A549 (cell line): Measurements from ENCODE around the gene HRH3. TPM values are rescaled to one million over a fixed set of nuclear protein-coding genes. Genes with fewer than 3 reads are reported as not detected.

Source experiments
- ATAC-seq, 2 experiments: fragments of 200-7000 bp in 1 of 2; fragments of >200 bp in 1 of 2; cut with Nextera tagmentation in 1 of 2; cut with Tn5 transposase in 1 of 2; 3 replicates each; pipeline versions ENCODE4 v1.8.0 to v1.9.1; 2018 to 2020; ENCODE audit warnings: mild to moderate bottlenecking in 1 of 2, moderate library complexity in 1 of 2
- CTCF ChIA-PET: fragments of 300-600 bp; sonication (Branson Sonifier 250); formaldehyde crosslinking; extraction: SDS; loops from one replicate; lab custom pipeline; 2021; ENCODE audit warnings: antibody characterized with exemption, inconsistent platforms; lab: Yijun Ruan, JAX
- POLR2A ChIA-PET: fragments of 350-600 bp; formaldehyde crosslinking; extraction: SDS; loops from one replicate; lab custom pipeline; 2021; ENCODE audit warnings: antibody characterized with exemption, inconsistent platforms; lab: Yijun Ruan, JAX
- DNase-seq, 2 experiments: peaks; one replicate each; pipeline versions ENCODE4 v3.0.0 to v3.0.0-alpha.2; 2011 to 2016; ENCODE audit warnings: low read depth in 1 of 2, low spot score in 1 of 2
- FAIRE-seq: peaks from 2 replicates; lab custom pipeline; 2011; peaks lifted over from hg19 to GRCh38; lab: Jason Lieb, UNC
- H3K27ac ChIP-seq, 2 experiments: fragments of >200 bp; sonication (Bioruptor Twin); formaldehyde crosslinking; 3 replicates each; pipeline ENCODE4 v1.5.1; 2016 to 2017
- H3K4me1 ChIP-seq: fragments of >200 bp; sonication (Bioruptor Twin); formaldehyde crosslinking; 3 replicates; pipeline ENCODE4 v1.6.1; 2016
- H3K4me2 ChIP-seq: fragments of >200 bp; sonication (Bioruptor Twin); formaldehyde crosslinking; 3 replicates; pipeline ENCODE4 v1.6.1; 2016
- H3K4me3 ChIP-seq: fragments of >200 bp; sonication (Bioruptor Twin); formaldehyde crosslinking; 3 replicates; pipeline ENCODE4 v1.5.1; 2016
- H3K9me3 ChIP-seq: fragments of >200 bp; sonication (Bioruptor Twin); formaldehyde crosslinking; 3 replicates; pipeline ENCODE4 v1.6.1; 2016
- ATOH8 ChIP-seq: fragments of 250-450 bp; sonication (Bioruptor Pico); IDR thresholded peaks from 2 replicates; pipeline ENCODE4 v1.5.0; 2020; ENCODE audit warnings: low read depth, mild to moderate bottlenecking, moderate library complexity
- BHLHE40 ChIP-seq: IDR thresholded peaks from 2 replicates; pipeline ENCODE4 v1.6.1; 2012; ENCODE audit warnings: low read depth, low read length, inconsistent platforms
- CBX8 ChIP-seq: fragments of 200-600 bp; sonication (generic); IDR thresholded peaks from 2 replicates; pipeline ENCODE4 v1.6.1; 2016
- CEBPB ChIP-seq, 2 experiments: fragments of >200 bp in 1 of 2; sonication (Bioruptor Twin) in 1 of 2; formaldehyde crosslinking in 1 of 2; IDR thresholded peaks; 2 replicates each; pipeline ENCODE4 v1.6.1; 2012 to 2016
- CHD4 ChIP-seq: fragments of 200-600 bp; sonication (generic); IDR thresholded peaks from 2 replicates; pipeline ENCODE4 v1.6.1; 2016; ENCODE audit warnings: antibody characterized with exemption, mild to moderate bottlenecking, borderline replicate concordance
- CTCF ChIP-seq: fragments of >200 bp; sonication (Bioruptor Twin); formaldehyde crosslinking; IDR thresholded peaks from 3 replicates; pipeline ENCODE4 v1.5.1; 2016
- EHF ChIP-seq: fragments of 250-450 bp; sonication (Bioruptor Pico); IDR thresholded peaks from 2 replicates; pipeline ENCODE4 v1.5.0; 2020; ENCODE audit warnings: mild to moderate bottlenecking
- ELK1 ChIP-seq: fragments of 150-350 bp; IDR thresholded peaks from 2 replicates; pipeline ENCODE4 v1.6.1; 2014; ENCODE audit warnings: low read depth, mild to moderate bottlenecking, low read length
- EP300 ChIP-seq, 2 experiments: fragments of >200 bp; sonication (Bioruptor Twin); formaldehyde crosslinking; IDR thresholded peaks; 2 replicates in 1 of 2; 3 replicates in 1 of 2; pipeline ENCODE4 v1.6.1; 2016 to 2017
- GATA3 ChIP-seq: IDR thresholded peaks from 2 replicates; pipeline ENCODE4 v1.6.1; 2012; ENCODE audit warnings: borderline replicate concordance
- HDAC2 ChIP-seq: fragments of 200-600 bp; sonication (generic); IDR thresholded peaks from 2 replicates; pipeline ENCODE4 v1.6.1; 2016
- HOXB13 ChIP-seq: fragments of 250-450 bp; sonication (Bioruptor Pico); IDR thresholded peaks from 2 replicates; pipeline ENCODE4 v1.5.0; 2020; ENCODE audit warnings: low read depth, mild to moderate bottlenecking, moderate library complexity
- JUNB ChIP-seq: fragments of >200 bp; sonication (Bioruptor Twin); formaldehyde crosslinking; IDR thresholded peaks from 2 replicates; pipeline ENCODE4 v1.6.1; 2016
- MYC ChIP-seq: IDR thresholded peaks from 2 replicates; pipeline ENCODE4 v1.6.1; 2012; ENCODE audit warnings: mild to moderate bottlenecking, inconsistent platforms, low read length, improper control_type of control experiment, borderline replicate concordance
- NR3C1 ChIP-seq: fragments of >200 bp; sonication (Bioruptor Twin); formaldehyde crosslinking; IDR thresholded peaks from 3 replicates; pipeline ENCODE4 v1.6.1; 2017
- RCOR1 ChIP-seq: fragments of 150-350 bp; IDR thresholded peaks from 2 replicates; pipeline ENCODE4 v1.6.1; 2014; ENCODE audit warnings: antibody characterized with exemption, low read length, low read depth
- RFX5 ChIP-seq: fragments of 450-650 bp; IDR thresholded peaks from 2 replicates; pipeline ENCODE4 v1.7.1; 2014; ENCODE audit warnings: antibody characterized with exemption, mild to moderate bottlenecking, moderate library complexity
- RNF2 ChIP-seq: fragments of 200-600 bp; sonication (generic); IDR thresholded peaks from 2 replicates; pipeline ENCODE4 v1.6.1; 2016; ENCODE audit warnings: low read depth, mild to moderate bottlenecking, antibody characterized with exemption, moderate library complexity, borderline replicate concordance
- SMC3 ChIP-seq: fragments of >200 bp; sonication (Bioruptor Twin); formaldehyde crosslinking; IDR thresholded peaks from 3 replicates; pipeline ENCODE4 v1.6.1; 2018; ENCODE audit warnings: inconsistent platforms
- SREBF2 ChIP-seq: fragments of 450-650 bp; IDR thresholded peaks from 2 replicates; pipeline ENCODE4 v1.6.1; 2014; ENCODE audit warnings: mild to moderate bottlenecking, moderate library complexity
- USF2 ChIP-seq: fragments of 450-650 bp; IDR thresholded peaks from 2 replicates; pipeline ENCODE4 v1.6.1; 2014; ENCODE audit warnings: antibody characterized with exemption
- ZC3H11A ChIP-seq: fragments of 450-650 bp; IDR thresholded peaks from 2 replicates; pipeline ENCODE4 v1.6.1; 2014; ENCODE audit warnings: antibody characterized with exemption, mild to moderate bottlenecking
- ZSCAN20 ChIP-seq: fragments of 250-450 bp; sonication (Bioruptor Pico); IDR thresholded peaks from 2 replicates; pipeline ENCODE4 v1.8.0; 2022; ENCODE audit warnings: mild to moderate bottlenecking, moderate library complexity
- WGBS: methylation state at CpG from one replicate; pipeline ENCODE4 v1.1.6; 2017; ENCODE audit errors: missing lambda C conversion rate; 5-methylcytosine and 5-hydroxymethylcytosine counted together
- polyA plus RNA-seq, 4 experiments: library from polyadenylated mRNA; depleted of rRNA in 3 of 4; stranded (reverse); fragments of >200 nt; fragmentation: RNase III in 1 of 4; extraction: RNeasy Plus Mini Kit Qiagen cat#74134 plus additional on column Dnase treatment in 1 of 4; gene quantifications; 2 replicates in 3 of 4; 3 replicates in 1 of 4; pipeline ENCODE4 v1.2.3, GENCODE V29; 2011 to 2017

The HRH3 gene
- polyA plus RNA-seq, 2 of the 4 experiments (the other 2 are of a cell fraction): not detected

- TF ChIP-seq USF2 (no peak), SMC3 (no peak), SREBF2 (no peak), MYC (no peak), NR3C1 (no peak), JUNB (no peak), HDAC2 (no peak), GATA3 (no peak)
Observed at GRCh38 chr20:62170536-62170935, 49.5 kb downstream of the HRH3 start (continued).

- TF ChIP-seq RNF2 (no peak), RFX5 (no peak), HOXB13 (CRISPR knock-in tag) (no peak)
- TF ChIP-seq, all 56 proteins: peak for 0
- CTCF ChIA-PET: interaction anchor here (1.2 kb wide), 1 partner anchor 159 kb away, joined by 4 read pairs; no protein-coding TSS in a partner anchor
- no peak for ATAC-seq
- FAIRE-seq: no peak
- Histone ChIP-seq H3K4me2 (no peak overlapping the region), H3K4me1 (no peaks in the 10 kb centered on the region), H3K4me3 (no peak overlapping the region), H3K27ac (no peak overlapping the region), H3K9me3 (no peaks in the 10 kb centered on the region)
- POLR2A ChIA-PET: no interaction called here
- 96% methylated on average over 23 of the region's 23 CpGs for WGBS
- DNase-seq: no peak
Observed at GRCh38 chr20:62168890-62169435, 51.1 kb downstream of the HRH3 start.

GRCh38 chr20:62168061-62168460 lies 52.0 kb downstream of the HRH3 start:
- 80% methylated on average over 4 of the region's 4 CpGs for WGBS
- TF ChIP-seq JUNB (no peak), GATA3 (no peak), ELK1 (no peak), EHF (CRISPR knock-in tag) (no peak), EP300 (IDR thresholded peaks at IDR 0.05) (no peak), ATOH8 (CRISPR knock-in tag) (no peak), ZSCAN20 (CRISPR knock-in tag) (no peak), ZC3H11A (no peak), BHLHE40 (no peak), CHD4 (no peak), RCOR1 (no peak), CTCF (no peak), CBX8 (no peak), NR3C1 (no peak), CEBPB (IDR thresholded peaks at IDR 0.05) (no peak)
- TF ChIP-seq, all 56 proteins: peak for 0
- Histone ChIP-seq H3K4me1 (no peaks in the 10 kb centered on the region), H3K4me3 (no peak overlapping the region), H3K9me3 (no peaks in the 10 kb centered on the region), H3K4me2 (no peak overlapping the region), H3K27ac (no peak overlapping the region)
- DNase-seq: no peak
- CTCF ChIA-PET: interaction anchor here (0.6 to 1.2 kb wide), 4 partner anchors 12 to 159 kb away, joined by 3 to 4 read pairs (median 4); no protein-coding TSS in a partner anchor
- FAIRE-seq: no peak
- POLR2A ChIA-PET: no interaction called here
- ATAC-seq: no peak
